ENCODE measurements around the gene ELOVL6. TPM values are rescaled to one million over a fixed set of nuclear protein-coding genes. Genes with fewer than 3 reads are reported as not detected.

ELOVL6 gene
- total RNA-seq, 3 donors from 2014 or later, result 21.8 to 59.8 (median 50.3) TPM

DNA sequence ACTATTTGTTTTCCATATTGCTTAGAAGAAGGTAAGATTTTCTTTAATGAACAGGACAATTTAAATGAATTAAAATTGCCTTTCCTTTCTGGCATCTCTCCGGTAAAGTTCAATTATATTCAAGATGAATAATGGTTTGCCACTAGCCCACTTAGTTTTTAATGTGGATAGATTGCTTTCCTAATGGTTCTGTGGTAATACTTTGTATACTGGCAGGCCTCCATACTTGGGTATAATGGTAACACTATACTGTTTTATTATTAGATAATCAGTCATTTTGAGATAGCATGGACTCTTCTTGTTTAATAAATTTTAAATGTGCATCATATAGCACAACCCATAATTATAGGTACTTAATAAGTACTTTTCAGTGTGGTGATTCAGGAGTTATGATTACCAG, 89.5 kb downstream of the ELOVL6 start:
- Histone ChIP-seq H3K4me3 (no peak overlapping the region), H3K36me3 (ENCODE audit: low read depth) (no peaks in the 10 kb centered on the region), H3K4me1 (ENCODE audit: low read depth) (no peaks in the 10 kb centered on the region), H3K9me3 (no peaks in the 10 kb centered on the region)
- TF ChIP-seq, protein P1, sequence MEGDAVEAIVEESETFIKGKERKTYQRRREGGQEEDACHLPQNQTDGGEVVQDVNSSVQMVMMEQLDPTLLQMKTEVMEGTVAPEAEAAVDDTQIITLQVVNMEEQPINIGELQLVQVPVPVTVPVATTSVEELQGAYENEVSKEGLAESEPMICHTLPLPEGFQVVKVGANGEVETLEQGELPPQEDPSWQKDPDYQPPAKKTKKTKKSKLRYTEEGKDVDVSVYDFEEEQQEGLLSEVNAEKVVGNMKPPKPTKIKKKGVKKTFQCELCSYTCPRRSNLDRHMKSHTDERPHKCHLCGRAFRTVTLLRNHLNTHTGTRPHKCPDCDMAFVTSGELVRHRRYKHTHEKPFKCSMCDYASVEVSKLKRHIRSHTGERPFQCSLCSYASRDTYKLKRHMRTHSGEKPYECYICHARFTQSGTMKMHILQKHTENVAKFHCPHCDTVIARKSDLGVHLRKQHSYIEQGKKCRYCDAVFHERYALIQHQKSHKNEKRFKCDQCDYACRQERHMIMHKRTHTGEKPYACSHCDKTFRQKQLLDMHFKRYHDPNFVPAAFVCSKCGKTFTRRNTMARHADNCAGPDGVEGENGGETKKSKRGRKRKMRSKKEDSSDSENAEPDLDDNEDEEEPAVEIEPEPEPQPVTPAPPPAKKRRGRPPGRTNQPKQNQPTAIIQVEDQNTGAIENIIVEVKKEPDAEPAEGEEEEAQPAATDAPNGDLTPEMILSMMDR (IDR thresholded peaks at IDR 0.05), result no peak
- intact Hi-C loops (cut with DNase I, micrococcal nuclease), result no loop called here
- no peak for ATAC-seq
- no peak for DNase-seq

DNA sequence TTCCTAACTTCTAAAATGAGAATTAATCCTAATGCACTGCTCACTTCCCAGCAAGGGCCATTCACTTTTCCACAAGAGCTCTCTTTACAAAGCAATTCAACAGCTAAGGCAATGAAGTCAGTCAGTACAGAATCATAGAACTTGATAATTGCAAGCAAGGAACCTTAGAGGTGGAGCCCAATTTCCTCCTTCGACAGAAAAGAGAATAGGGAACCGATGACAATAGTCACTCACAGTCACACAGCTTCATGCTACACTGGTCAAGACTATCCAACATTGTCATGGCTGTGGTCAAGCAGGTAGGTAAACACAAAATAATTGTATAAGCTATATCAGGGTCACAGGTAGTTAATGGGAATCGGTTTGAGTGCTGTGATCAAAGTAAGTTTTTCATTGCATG, 90.0 kb downstream of the ELOVL6 start:
- DNase-seq, result no peak
- ATAC-seq, result peak; percentile 46
- TF ChIP-seq, protein P1 (IDR thresholded peaks at IDR 0.05), result no peak
- intact Hi-C loops (cut with DNase I, micrococcal nuclease), result no loop called here
- H3K36me3 ChIP-seq (ENCODE audit: low read depth), result no peaks in the 10 kb centered on the region
- no peaks in the 10 kb centered on the region for H3K4me1 ChIP-seq (ENCODE audit: low read depth)
- H3K4me3 ChIP-seq, result no peak overlapping the region
- no peaks in the 10 kb centered on the region for H3K9me3 ChIP-seq

DNA sequence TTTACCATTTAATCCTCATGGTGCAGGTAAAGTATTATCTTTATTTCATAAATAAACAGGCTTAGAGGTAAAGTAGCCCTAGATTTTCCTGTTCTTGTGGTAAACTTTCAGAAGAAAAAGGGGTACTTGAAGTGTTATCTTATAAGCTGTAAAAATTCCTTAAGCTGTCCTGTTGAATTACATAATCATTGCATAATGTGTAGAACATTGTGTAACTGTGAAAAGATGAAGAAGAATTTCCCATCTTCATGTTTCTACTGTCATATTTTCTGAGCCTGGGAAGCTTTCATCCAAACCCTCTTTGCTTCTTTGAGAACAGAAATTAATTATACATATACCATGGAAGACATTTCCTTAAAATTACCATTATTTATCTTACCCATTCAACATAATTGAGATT, 90.5 kb downstream of the ELOVL6 start:
- no peak overlapping the region for H3K4me3 ChIP-seq
- DNase-seq (no peak), ATAC-seq (no peak)
- H3K36me3 ChIP-seq (ENCODE audit: low read depth), result no peaks in the 10 kb centered on the region
- intact Hi-C loops (cut with DNase I, micrococcal nuclease), result no loop called here
- TF ChIP-seq, protein P1 (IDR thresholded peaks at IDR 0.05), result no peak
- no peaks in the 10 kb centered on the region for H3K4me1 ChIP-seq (ENCODE audit: low read depth)
- no peaks in the 10 kb centered on the region for H3K9me3 ChIP-seq

DNA sequence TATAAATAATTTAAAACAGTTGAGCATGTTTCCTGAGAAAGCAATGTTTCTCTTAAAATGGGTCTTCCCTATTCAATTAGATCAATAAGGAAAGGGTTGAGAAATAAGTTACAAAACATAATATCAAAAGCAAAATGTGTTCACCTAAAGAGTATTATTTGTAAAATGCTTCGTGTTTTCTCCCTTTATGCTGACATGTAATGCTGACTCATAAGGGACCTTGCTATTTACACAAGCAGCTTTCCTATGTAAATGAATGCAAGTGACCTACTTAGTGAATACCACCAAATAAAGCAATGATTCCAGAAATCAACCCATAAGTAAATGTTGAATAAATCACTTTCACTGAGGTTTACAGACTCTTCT, 91.5 kb downstream of the ELOVL6 start:
- Histone ChIP-seq H3K4me3 (no peak overlapping the region), H3K9me3 (no peaks in the 10 kb centered on the region), H3K36me3 (ENCODE audit: low read depth) (no peaks in the 10 kb centered on the region), H3K4me1 (ENCODE audit: low read depth) (no peaks in the 10 kb centered on the region)
- ATAC-seq (peak; percentile 67), DNase-seq (no peak)
- TF ChIP-seq, protein P1 (IDR thresholded peaks at IDR 0.05), result no peak
- intact Hi-C loops (cut with DNase I, micrococcal nuclease), result no loop called here

DNA sequence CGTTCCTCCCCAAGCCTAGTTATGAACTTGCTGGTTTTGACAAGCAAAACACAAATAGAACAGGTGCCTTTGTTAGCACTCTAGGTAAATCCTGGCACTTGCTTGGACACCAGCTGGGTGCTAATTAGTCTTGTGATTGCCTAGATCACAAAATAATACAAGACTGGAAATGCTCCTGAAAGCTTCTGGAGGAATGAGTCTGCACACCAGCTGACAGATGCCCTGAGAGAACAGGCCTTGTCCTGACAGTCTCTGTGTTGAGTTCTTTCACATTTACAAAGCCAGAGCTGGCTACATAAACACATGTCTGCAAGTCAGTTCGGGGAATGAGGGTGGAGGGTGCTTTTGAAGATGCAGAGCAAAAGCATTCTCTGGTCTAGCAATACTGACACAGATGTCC, 93.8 kb downstream of the ELOVL6 start:
- no peaks in the 10 kb centered on the region for H3K9me3 ChIP-seq
- DNase-seq (no peak), ATAC-seq (no peak)
- no peaks in the 10 kb centered on the region for H3K4me1 ChIP-seq (ENCODE audit: low read depth)
- H3K4me3 ChIP-seq, result no peak overlapping the region
- no peaks in the 10 kb centered on the region for H3K36me3 ChIP-seq (ENCODE audit: low read depth)
- intact Hi-C loops (cut with DNase I, micrococcal nuclease), result no loop called here
- TF ChIP-seq, protein P1 (IDR thresholded peaks at IDR 0.05), result no peak

DNA sequence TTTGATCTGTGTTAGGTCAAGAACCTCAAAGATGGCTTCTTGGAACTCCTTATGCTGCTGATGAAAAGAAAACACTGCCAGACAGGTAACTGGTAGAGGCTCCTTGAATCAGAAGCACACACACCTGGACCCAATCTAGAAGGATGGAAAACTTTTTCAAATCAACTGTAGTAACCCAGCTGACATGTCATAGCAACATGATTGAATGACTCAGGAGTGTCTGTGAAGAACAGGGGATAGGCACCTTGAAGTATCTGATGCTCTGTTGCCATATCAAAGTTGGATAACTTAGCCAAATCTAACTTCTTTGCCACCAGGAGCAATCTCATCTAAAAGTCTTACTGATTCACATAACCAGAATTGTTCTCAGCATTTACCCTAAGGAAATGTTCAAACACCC, 98.8 kb downstream of the ELOVL6 start:
- intact Hi-C loops (cut with DNase I, micrococcal nuclease), result no loop called here
- H3K4me3 ChIP-seq, result no peak overlapping the region
- ATAC-seq, result peak; percentile 30
- no peaks in the 10 kb centered on the region for H3K4me1 ChIP-seq (ENCODE audit: low read depth)
- no peaks in the 10 kb centered on the region for H3K9me3 ChIP-seq
- TF ChIP-seq, protein P1 (IDR thresholded peaks at IDR 0.05), result no peak
- H3K36me3 ChIP-seq (ENCODE audit: low read depth), result no peaks in the 10 kb centered on the region
- DNase-seq, result no peak

Measured in mucosa of descending colon (tissue), 3 donors.